Measurements from ENCODE around the gene KRTAP10-5. TPM values are rescaled to one million over a fixed set of nuclear protein-coding genes. Genes with fewer than 3 reads are reported as not detected.
"Not testable (repeated sequence)": the region's sequence is repeated elsewhere in the genome, so short reads cannot be mapped to it uniquely, and the experiment has no call there.

KRTAP10-5 gene
- total RNA-seq, 1 experiment from 2014 or later, result not detected

GRCh38 chr21:44571844-44572782, 8.3 kb downstream of the KRTAP10-5 start:
- no peak for DNase-seq (ENCODE audit: low read depth)

- no peak for DNase-seq (ENCODE audit: low read depth)
Observed at GRCh38 chr21:44571296-44571695, 9.1 kb downstream of the KRTAP10-5 start.

GRCh38 chr21:44569861-44570517, 10.4 kb downstream of the KRTAP10-5 start:
- no peak for DNase-seq (ENCODE audit: low read depth)

DNA sequence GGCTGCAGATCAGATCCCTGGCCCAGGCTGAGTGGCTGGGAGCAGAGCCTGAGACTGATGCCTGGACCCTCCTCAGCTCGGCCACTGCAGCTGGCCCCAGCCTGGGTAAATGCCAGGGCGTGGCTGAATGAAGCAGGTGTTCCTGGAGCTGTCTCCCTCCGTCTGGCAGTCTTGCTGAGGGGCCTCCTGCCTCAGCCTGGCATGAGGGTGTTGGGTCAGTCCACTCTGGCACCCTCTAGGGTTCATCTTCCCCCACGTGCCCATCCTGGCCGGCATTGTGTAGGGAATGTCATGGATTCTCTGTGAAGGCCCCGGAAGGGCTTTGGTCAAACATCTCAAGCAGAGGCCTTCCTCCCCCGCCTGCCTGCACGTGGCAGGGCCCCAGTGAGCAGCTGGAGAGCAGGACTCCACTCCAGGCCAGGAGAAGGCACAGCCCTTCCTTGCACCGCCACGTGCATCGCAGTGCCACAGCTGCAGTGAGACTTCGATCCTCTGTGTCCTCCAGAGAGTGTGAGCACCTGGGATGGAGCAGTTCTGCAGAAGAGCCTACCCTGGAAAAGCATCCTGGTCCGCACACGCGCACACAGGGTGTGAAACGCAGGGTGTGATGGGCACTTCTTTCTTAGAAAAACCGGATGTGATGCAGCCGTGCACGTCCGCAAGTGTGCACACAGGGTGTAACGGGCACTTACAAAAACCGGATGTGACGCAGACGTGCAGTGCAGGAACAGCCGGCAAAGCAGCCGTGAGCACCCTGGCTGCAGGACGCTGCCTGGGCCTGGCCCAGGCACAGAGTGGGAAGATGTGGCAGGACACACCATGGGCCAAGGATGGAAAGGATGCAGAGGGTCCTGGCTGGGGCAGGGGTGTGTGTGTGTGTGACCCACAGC, 11.5 kb downstream of the KRTAP10-5 start:
- DNase-seq (ENCODE audit: low read depth), result peak; percentile 16

DNA sequence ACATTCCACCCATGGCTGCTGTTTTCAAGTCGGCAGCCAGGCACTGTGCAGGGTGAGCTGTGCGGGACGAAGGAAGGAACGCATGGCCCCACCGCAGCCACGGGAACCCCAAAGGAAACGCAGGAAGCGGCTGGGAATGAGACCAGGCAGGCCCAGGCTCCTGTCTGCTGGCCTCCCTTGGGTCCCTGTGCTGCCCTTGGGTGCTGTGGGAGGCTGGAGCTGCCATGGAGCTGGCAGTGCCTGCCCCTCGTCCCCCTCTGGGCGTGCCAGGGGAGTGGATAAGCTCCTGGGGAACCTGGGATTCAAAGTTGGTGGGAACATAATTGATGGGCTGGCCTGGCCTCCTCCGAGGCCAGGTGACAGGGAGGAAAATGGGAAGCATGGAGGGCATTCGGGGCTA, 12.1 kb downstream of the KRTAP10-5 start:
- no peak for DNase-seq (ENCODE audit: low read depth)

DNA sequence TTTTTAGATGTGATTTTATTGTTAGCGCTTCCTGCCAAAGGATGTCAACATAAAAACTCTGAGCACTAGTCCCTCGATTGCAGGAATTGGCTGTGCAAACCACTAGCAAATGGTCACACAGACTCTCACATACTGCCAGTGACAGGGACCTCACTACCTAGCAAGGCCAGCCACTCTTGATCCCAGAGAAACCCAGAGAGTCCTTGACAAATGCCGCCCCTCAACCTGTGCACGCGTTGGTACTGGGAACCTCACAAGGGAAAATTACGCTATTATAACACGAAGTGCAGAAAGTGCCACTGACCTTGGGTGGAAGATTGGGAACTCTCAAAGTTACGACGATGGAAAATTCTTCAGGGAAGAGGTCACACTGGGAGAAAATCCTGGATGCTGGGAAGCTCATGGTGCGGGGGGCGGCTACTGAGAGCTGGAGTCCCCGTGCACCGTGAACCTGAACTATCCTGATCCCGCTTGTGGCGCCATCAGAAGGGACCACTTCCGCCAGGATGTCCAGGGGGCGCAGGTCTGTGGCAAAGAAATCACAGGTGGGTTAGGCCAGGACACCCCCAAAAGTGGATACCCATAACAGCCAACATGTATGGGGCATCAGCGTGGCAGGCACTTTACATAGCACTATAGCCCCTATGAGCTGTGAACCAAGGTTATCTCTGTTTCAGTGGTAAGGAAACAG, 12.8 kb downstream of the KRTAP10-5 start:
- no peak for DNase-seq (ENCODE audit: low read depth)

DNA sequence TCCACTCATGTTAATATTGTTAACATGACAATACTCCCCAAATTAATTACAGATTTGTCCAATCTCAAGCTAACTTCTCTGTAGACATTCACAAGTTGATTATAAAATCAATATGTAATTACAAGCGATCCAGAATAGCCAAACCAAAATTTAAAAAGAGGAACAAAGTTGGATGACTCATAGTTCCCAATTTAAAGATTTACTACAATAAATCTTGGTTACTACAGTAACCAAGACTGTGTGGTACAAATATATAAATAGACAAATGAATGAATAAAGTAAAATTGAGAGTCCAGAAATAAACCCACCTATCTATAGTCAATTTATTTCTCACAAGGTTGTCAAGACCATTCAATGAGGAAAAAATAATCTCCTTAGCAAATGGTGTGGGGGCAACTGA, 14.0 kb downstream of the KRTAP10-5 start:
- DNase-seq (ENCODE audit: low read depth), result no peak

GRCh38 chr21:44564886-44565598, 15.4 kb downstream of the KRTAP10-5 start:
- DNase-seq (ENCODE audit: low read depth), result no peak

GRCh38 chr21:44564099-44564498, 16.3 kb downstream of the KRTAP10-5 start:
- no peak for DNase-seq (ENCODE audit: low read depth)

GRCh38 chr21:44558695-44559094, 21.7 kb downstream of the KRTAP10-5 start, which contains the start of gene KRTAP10-3:
TSS of gene KRTAP10-3 (minus strand) at chr21:44558795. CDS start at chr21:44558715, 80 bp downstream.
- no peak for DNase-seq (ENCODE audit: low read depth)

- not testable (repeated sequence) for DNase-seq (ENCODE audit: low read depth)
Observed at GRCh38 chr21:44558329-44558675, 22.1 kb downstream of the KRTAP10-5 start.

- no peak for DNase-seq (ENCODE audit: low read depth)
Observed at GRCh38 chr21:44557491-44558328, 22.7 kb downstream of the KRTAP10-5 start.

GRCh38 chr21:44556879-44557278, 23.5 kb downstream of the KRTAP10-5 start:
- no peak for DNase-seq (ENCODE audit: low read depth)

DNA sequence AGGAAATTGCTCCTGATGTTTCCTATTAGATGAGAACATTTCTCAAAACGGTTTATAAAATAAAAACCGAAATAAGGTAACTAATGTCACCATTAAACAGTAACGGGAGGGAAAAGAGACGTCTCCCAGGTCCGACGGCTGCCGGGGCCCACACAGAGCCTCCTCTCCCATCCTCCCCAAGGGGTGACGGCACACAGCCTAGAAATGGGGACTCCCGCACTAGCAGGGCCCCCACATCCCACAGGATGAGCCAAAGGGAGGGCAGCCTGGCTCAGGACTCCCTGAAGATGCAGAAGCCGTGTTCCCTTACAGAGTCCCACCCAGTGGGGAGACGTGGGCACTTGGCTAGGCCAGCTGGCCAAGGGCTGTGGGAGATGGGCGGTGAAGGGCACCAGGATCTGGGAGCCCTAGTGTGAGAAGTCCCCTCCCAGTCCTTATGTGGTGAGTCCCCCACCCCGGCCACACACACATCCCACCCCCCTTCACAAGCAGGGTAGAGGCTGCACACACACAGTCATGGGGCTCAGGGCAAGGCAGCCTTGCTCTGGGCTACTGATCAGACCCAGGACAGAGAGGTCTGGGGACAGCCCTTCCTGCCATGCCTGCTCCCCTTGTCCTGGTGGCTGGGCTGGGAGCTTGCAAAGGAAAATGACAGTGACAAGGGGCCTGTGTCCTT, 25.1 kb downstream of the KRTAP10-5 start:
- DNase-seq (ENCODE audit: low read depth), result no peak

DNA sequence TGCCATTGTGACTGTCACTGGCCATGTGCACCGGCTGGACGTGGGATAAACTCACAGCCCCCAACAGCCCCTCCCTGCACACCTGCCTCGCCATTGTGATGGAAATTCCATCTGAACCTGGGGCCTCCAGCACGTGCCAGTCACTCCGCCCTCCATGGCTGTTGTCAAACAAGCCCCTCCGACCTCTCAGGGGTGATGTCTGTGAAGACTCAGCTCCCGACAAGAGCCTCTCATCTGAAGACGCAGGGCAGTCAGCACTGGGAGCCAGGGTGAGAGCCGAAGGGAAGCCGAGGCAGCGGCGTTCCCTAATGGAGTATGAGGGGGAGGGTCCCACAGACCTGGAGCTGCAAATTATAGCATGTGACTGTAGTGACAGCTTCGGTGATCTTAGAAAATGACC, 27.7 kb downstream of the KRTAP10-5 start:
- DNase-seq (ENCODE audit: low read depth), result no peak

- DNase-seq (ENCODE audit: low read depth), result no peak
Observed at GRCh38 chr21:44552136-44552535, 28.3 kb downstream of the KRTAP10-5 start.

GRCh38 chr21:44551340-44551961, 29.0 kb downstream of the KRTAP10-5 start, which contains the start of gene KRTAP10-2:
TSS of gene KRTAP10-2 (minus strand) at chr21:44551505. CDS start at chr21:44551458, 47 bp downstream.
- no peak for DNase-seq (ENCODE audit: low read depth)

DNA sequence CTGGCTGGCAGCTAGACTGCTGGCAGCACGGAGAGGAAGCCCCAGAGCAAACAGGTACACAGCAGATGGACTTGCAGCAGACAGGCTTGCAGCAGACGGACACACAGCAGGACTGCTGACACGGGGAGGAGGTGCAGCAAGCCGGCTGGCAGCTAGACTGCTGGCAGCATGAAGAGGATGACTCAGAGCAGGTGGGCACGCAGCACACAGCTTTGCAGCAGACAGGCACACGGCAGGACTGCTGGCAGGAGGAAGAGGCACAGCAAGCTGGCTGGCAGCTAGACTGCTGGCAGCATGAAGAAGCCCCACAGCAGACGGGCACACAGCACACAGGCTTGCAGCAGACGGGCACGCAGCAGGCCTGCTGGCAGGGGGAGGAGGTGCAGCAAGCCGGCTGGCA, 29.6 kb downstream of the KRTAP10-5 start:
- no peak for DNase-seq (ENCODE audit: low read depth)

GRCh38 chr21:44550285-44550684, 30.1 kb downstream of the KRTAP10-5 start:
- DNase-seq (ENCODE audit: low read depth), result not testable (repeated sequence)

Data from RPMI7951 (cell line).